ENCODE data around the gene CABP2. TPM values are rescaled to one million over a fixed set of nuclear protein-coding genes. Genes with fewer than 3 reads are reported as not detected.

The CABP2 gene
- total RNA-seq, 2 donors from 2014 or later, result not detected

GRCh38 chr11:67472882-67473281 lies 50.4 kb downstream of the CABP2 start:
- DNase-seq, result no peak
- TF ChIP-seq CTCF (IDR thresholded peaks at IDR 0.05) (no peak), POLR2A (IDR thresholded peaks at IDR 0.05) (no peak)
- Histone ChIP-seq H3K27me3 (no peaks in the 10 kb centered on the region), H3K27ac (no peak overlapping the region), H3K4me3 (no peak overlapping the region), H3K4me1 (peaks cover 12% of the 10 kb centered on the region), H3K36me3 (replicated peaks in 1 of 2; ENCODE audit: insufficient read depth in 1 of 2, low read depth in 2 of 2) (no peaks in the 10 kb centered on the region), H3K9me3 (no peaks in the 10 kb centered on the region)
- WGBS, 2 donors, result 60 to 79% methylated on average over 6 to 7 of the region's 7 CpGs
- no peak for ATAC-seq
- intact Hi-C loops (cut with DNase I), result no loop called here

- ATAC-seq (no peak), DNase-seq (no peak)
- intact Hi-C loops (cut with DNase I), result no loop called here
- TF ChIP-seq POLR2A (IDR thresholded peaks at IDR 0.05) (no peak), CTCF (IDR thresholded peaks at IDR 0.05) (no peak)
- Histone ChIP-seq H3K27ac (no peak overlapping the region), H3K27me3 (no peaks in the 10 kb centered on the region), H3K9me3 (no peaks in the 10 kb centered on the region), H3K36me3 (replicated peaks in 1 of 2; ENCODE audit: insufficient read depth in 1 of 2, low read depth in 2 of 2) (no peaks in the 10 kb centered on the region), H3K4me1 (peaks cover 37% of the 10 kb centered on the region), H3K4me3 (no peak overlapping the region)
- WGBS, 2 donors, result 82 to 85% methylated on average over 8 of the region's 8 CpGs
These were observed 52.8 kb downstream of the CABP2 start for GRCh38 chr11:67470337-67471002.

- Histone ChIP-seq H3K9me3 (no peaks in the 10 kb centered on the region), H3K4me3 (peak overlapping the region in 1 of 2 donors; percentile 8), H3K4me1 (peaks cover 44% of the 10 kb centered on the region), H3K27ac (peak overlapping the region; percentile 57 to 93 (median 84)), H3K27me3 (no peaks in the 10 kb centered on the region), H3K36me3 (replicated peaks in 1 of 2; ENCODE audit: insufficient read depth in 1 of 2, low read depth in 2 of 2) (no peaks in the 10 kb centered on the region)
- DNase-seq (no peak), ATAC-seq (no peak)
- 8 to 10% methylated on average over 7 to 9 of the region's 9 CpGs for WGBS, 2 donors
- TF ChIP-seq POLR2A (IDR thresholded peaks at IDR 0.05), result no peak
- TF ChIP-seq CTCF (IDR thresholded peaks at IDR 0.05), result no peak
- intact Hi-C loops (cut with DNase I), result no loop called here
These were observed 53.8 kb downstream of the CABP2 start for GRCh38 chr11:67469508-67469811.

Small RNAs within 50 kb of the gene (microRNA-seq; reads per million reads assigned to microRNA genes)
- gene MIR6752 (ENCODE audit: borderline number of aligned reads in 2 of 2, borderline replicate concordance in 2 of 2), result 0.45 to 1.4 reads per million in 2 donors

Small RNAs within 50 kb of the gene (small RNA-seq; reads per million reads assigned to genes)
- gene MIR6752, result not detected

Other genes with a start within 250 kb of the CABP2 start
- gene ANKRD13D, start 234.1 kb downstream of the CABP2 start, total RNA-seq, result 10 to 100 TPM; 18.2 to 39.6 TPM
- 10 to 100 TPM; 16.2 to 30.6 TPM for gene SSH3, start 219.9 kb downstream of the CABP2 start, total RNA-seq
- 100 to 1,000 TPM in 1 of 2 donors, 10 to 100 TPM in 1; 82.1 to 103 TPM for gene POLD4, start 169.9 kb downstream of the CABP2 start, total RNA-seq
- gene CLCF1, start 149.8 kb downstream of the CABP2 start, total RNA-seq, result 10 to 100 TPM in 1 of 2 donors, 1 to 10 TPM in 1; 2.3 to 14.5 TPM
- 10 to 100 TPM; 22.6 to 49.4 TPM for gene RAD9A, start 131.5 kb downstream of the CABP2 start, total RNA-seq
- 100 to 1,000 TPM in 1 of 2 donors, 10 to 100 TPM in 1; 81.1 to 104 TPM for gene PPP1CA, start 121.6 kb downstream of the CABP2 start, total RNA-seq
- gene TBC1D10C, start 119.4 kb downstream of the CABP2 start, total RNA-seq, result 1 to 10 TPM; 1.6 to 4.3 TPM
- 1 to 10 TPM; 2.1 to 2.6 TPM for gene CARNS1, start 107.8 kb downstream of the CABP2 start, total RNA-seq
- 10 to 100 TPM; 34.9 to 36.1 TPM for gene RPS6KB2, start 95.0 kb downstream of the CABP2 start, total RNA-seq
- gene PTPRCAP, start 85.8 kb downstream of the CABP2 start, total RNA-seq, result 1 to 10 TPM; 6.0 to 6.9 TPM
- 10 to 100 TPM; 53.1 to 55.3 TPM for gene CORO1B, start 80.0 kb downstream of the CABP2 start, total RNA-seq
- gene GPR152, start 70.7 kb downstream of the CABP2 start, total RNA-seq, result not detected
- 1 to 10 TPM in 1 of 2 donors, not detected in 1; 3.1 TPM for gene CABP4, start 68.1 kb downstream of the CABP2 start, total RNA-seq
- 100 to 1,000 TPM in 1 of 2 donors, 10 to 100 TPM in 1; 69.5 to 118 TPM for gene TMEM134, start 54.2 kb downstream of the CABP2 start, total RNA-seq
- 10 to 100 TPM; 21.4 to 39.7 TPM for gene AIP, start 40.4 kb downstream of the CABP2 start, total RNA-seq
- 10 to 100 TPM in 1 of 2 donors, 1 to 10 TPM in 1; 8.6 to 24.4 TPM for gene PITPNM1, start 18.1 kb downstream of the CABP2 start, total RNA-seq
- gene CDK2AP2, start 15.3 kb downstream of the CABP2 start, total RNA-seq, result 10 to 100 TPM; 56.7 to 59.4 TPM
- gene GSTP1, start 60.4 kb upstream of the CABP2 start, total RNA-seq, result 100 to 1,000 TPM; 359 to 454 TPM
- 100 to 1,000 TPM; 209 to 264 TPM for gene NDUFV1, start 83.5 kb upstream of the CABP2 start, total RNA-seq
- 10 to 100 TPM; 11.5 to 21.8 TPM for gene NUDT8, start 106.5 kb upstream of the CABP2 start, total RNA-seq
- gene TBX10, start 116.3 kb upstream of the CABP2 start, total RNA-seq, result not detected
- gene ACY3, start 127.3 kb upstream of the CABP2 start, total RNA-seq, result 10 to 100 TPM in 1 of 2 donors, 1 to 10 TPM in 1; 7.0 to 16.2 TPM
- gene ALDH3B2, start 151.2 kb upstream of the CABP2 start, total RNA-seq, result not detected